GM12875 (cell line): ENCODE data around the gene CELF4.

Experiments
- H3K4me3 ChIP-seq: one replicate; pipeline ENCODE4 v1.5.1; 2011; ENCODE audit warnings: low read depth, low read length, control low read depth
- TF ChIP-seq, protein P1 (sequence below): IDR thresholded peaks from 2 replicates; pipeline ENCODE4 v1.5.1; 2011; ENCODE audit warnings: low read depth, mild to moderate bottlenecking, control low read depth, inconsistent platforms, low read length, moderate library complexity, borderline replicate concordance; ENCODE audit not compliant: insufficient read depth

CELF4 gene

DNA sequence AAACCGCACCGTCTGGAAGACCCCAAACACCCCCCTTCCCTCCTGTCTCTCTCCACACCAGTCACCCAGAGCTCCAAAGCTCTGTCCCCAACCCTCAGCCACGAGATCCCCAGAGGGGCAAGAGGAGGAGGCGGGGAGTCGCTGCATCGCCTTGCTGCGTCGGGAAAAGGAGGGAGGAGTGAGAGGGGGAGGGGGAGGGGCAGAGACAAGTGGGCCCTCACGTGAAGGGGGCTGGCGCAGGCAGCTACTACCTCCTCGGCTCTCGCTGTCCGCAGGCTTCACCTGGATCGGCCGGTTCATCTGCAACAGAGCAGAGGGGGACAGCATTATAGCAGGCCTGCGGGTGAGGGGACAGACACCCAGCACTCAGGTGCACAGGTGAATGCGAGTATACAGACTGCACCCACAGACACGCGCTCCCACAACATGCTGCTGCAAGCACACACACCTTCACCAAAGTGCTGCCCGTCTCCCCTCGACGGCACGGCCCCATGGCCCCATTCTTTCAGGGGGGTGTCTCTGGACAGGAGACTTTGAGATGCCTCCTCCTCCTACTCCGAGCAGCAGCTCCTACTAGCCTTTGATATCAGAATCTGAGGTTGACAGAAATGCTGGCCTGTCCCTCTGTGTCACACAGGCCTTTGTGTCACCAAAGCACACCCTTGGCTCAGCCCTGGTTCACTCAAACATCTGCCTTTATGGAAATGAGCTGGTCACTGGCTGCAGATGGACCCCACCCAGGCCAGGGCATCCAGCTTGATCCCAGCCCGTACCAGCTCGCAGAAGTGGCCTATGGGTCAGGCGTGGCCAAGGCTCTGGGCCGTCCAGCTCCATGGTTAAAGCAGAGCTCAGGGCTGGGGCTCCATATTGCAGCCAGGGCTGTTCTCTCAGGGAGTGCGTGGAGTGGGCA lies 243.8 kb downstream of the CELF4 start:
- H3K4me3 ChIP-seq: no peak overlapping the region
- TF ChIP-seq, protein P1, sequence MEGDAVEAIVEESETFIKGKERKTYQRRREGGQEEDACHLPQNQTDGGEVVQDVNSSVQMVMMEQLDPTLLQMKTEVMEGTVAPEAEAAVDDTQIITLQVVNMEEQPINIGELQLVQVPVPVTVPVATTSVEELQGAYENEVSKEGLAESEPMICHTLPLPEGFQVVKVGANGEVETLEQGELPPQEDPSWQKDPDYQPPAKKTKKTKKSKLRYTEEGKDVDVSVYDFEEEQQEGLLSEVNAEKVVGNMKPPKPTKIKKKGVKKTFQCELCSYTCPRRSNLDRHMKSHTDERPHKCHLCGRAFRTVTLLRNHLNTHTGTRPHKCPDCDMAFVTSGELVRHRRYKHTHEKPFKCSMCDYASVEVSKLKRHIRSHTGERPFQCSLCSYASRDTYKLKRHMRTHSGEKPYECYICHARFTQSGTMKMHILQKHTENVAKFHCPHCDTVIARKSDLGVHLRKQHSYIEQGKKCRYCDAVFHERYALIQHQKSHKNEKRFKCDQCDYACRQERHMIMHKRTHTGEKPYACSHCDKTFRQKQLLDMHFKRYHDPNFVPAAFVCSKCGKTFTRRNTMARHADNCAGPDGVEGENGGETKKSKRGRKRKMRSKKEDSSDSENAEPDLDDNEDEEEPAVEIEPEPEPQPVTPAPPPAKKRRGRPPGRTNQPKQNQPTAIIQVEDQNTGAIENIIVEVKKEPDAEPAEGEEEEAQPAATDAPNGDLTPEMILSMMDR: no peak

DNA sequence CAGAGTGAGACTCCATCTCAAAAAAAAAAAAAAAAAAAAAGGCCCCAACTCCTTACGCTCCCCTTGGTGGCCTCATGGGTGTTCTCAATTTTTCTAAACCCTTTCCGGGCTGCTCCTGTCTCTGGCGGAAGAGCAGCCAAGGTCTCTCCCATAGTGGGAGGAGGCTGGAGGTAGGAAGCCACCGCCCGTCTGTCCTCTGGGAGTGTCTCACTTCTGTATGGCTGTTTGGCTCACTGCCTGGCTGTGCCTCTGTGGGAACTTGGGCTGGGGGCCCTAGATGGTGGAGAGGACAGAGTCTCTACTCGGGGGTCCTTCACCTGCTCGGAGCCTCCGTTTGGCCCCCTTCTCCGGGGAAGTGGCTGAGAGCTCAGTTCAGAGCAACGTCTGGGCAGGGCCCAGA lies 245.3 kb downstream of the CELF4 start:
- H3K4me3 ChIP-seq: no peak overlapping the region
- TF ChIP-seq, protein P1: no peak

DNA sequence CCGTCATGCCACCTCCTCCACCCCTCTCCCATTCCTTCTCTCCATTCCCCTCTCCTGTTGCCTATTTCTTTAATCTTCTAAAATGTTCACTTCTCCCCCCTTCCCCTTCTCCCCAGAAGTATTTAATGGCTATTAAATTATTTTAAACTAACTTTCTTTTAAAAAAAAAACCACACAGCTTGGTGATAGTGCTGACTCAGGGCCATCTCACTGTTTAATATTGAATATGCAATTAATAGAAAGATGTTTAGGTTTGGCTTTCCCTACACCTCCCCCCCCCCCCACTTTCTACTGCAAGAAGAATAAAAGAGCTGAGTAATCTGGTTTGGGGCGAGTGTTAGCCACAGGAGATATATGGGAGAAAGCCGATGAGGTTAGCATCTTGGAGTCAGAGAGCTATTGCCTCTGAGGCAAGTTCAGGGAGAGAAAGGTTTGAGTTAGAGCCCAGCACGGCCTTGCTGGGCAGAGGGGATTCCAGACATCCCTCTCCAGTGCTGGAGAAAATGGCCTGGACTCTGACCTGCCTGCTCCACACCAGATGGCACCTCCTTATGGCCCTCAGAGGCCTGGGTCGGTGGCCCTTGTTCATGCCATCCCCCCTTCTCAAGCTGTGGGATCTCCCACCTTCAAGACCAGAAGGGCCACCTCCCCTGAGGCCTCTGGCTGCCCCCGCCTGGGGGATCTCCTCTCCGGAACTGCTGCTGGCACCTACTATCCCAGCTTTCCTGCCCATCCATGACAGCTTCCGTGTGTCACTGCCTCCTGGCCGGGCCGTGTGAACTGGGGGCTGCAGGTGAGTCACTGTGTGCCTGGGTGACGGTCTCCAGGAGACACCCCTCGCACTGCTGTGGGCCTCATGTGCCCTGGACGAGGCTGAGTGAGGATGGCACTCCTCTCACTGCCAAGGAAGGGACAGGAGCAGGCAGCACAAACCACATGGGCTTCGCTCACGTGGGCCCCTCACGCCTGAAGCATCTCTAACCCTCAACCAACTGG lies 246.9 kb downstream of the CELF4 start:
- TF ChIP-seq, protein P1: no peak
- H3K4me3 ChIP-seq: no peak overlapping the region

DNA sequence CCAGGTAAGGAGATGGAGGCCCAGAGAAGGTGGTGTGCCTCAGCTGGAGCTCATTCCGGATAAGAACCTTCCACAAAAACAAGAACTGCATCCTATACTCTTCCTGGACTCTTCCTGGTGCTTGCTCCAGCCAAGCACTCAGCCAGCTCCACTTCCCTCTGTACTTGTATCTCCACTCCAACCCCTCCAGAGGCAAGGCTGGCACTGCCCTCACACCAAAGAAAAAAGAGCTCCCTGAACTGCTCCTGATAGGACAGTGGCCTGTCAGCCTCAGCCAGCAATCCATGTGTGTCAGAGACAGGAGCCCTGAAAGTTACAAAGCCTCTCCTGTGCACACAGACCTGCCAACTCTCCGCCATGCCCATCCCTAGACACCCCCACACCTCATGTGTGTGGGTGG lies 248.1 kb downstream of the CELF4 start:
- TF ChIP-seq, protein P1: no peak
- no peak overlapping the region for H3K4me3 ChIP-seq

DNA sequence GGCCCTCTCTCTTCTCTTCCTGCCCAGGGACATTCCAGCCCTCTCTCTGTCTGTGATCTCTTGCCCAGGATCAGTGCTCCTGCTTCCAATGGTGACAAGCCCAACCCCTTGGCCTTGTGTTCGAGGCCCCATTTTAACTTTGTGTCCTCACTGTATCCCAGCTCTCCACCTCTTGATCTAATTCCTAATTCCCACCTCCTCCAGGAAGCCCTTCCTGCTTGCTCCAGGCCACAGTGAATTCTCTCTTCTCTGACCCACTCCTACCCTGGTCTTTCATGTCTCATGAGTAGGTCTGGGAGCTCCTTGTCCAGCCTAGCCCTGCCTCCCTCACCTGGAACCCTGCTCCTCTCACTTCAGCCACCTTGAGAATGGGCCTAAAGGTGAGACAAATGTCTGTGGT lies 249.1 kb downstream of the CELF4 start:
- TF ChIP-seq, protein P1: no peak

DNA sequence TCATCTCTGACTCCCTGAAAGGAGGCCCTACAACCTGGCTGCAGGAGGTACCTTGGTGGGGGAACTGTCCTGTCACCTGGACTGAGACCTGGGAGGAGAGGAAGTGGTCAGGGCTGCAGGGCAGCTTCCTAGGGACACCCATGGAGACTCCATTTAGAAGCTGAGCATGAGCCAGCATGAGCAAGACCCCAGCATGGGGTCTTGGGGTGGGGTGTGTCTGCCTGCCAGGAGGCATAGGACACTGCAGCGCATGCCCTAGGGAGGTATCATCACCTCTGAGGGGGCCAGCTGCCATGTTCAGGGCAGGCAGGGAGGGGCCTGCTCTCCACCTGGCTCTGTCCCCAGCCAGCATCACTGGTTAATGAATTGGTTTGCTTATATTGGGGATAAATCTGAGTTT lies 249.7 kb downstream of the CELF4 start:
- H3K4me3 ChIP-seq: no peak overlapping the region
- TF ChIP-seq, protein P1: no peak

More for the DNA sequence above, 249.1 kb downstream of the CELF4 start:
- no peak overlapping the region for H3K4me3 ChIP-seq
